ENCODE measurements around the gene SLC6A6.

GRCh38 chr3:14450506-14450905 lies 48.1 kb downstream of the SLC6A6 start:
- TF ChIP-seq EP300 (IDR thresholded peaks at IDR 0.05; ENCODE audit: borderline replicate concordance in 1 of 2, low read depth in 1 of 2, low read length in 1 of 2) (no peak), JUND (IDR thresholded peaks at IDR 0.05) (no peak), CTCF (IDR thresholded peaks at IDR 0.05) (no peak)

Data from SK-N-SH (cell line).